ENCODE data around the gene NAXE. TPM values are rescaled to one million over a fixed set of nuclear protein-coding genes. Genes with fewer than 3 reads are reported as not detected.
A peak's percentile ranks its signal among the peaks of the same experiment; 100 is the strongest.
"Not testable (repeated sequence)": the region's sequence is repeated elsewhere in the genome, so short reads cannot be mapped to it uniquely, and the experiment has no call there.

Gene NAXE
- total RNA-seq, 4 donors from 2014 or later: 42.7 to 80.8 (median 63.3) TPM

DNA sequence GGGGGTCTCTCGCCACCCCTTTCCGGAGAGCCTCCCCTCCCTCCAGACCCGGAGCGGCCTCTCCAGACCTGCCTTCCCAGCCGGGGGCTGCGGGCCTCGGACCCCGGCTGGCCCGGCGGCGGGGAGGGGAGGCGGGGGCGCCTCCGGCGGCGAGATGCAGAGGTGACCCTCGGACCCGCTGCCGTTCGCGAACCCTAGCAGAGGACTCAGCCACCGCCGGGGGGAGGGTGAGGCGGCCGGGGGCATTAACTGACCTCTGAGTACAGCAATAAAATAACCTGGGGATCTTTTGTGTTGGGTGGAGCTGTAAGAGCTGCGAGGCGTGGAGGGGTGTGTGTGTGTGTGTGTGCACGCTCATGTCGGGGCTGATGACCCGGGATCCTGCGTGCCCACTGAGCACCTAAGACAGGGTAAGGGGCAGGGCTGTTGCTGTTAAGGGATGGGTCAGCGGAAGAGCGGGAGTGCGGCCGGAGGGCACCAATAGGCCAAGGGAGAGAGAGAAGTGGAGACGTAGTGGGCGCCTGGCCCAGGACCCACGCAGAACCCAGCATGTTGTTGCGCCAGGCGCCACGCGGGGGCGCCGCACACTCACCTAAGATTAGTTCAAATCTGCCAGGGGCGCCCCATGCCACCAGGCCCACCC is 34.0 kb downstream of the NAXE start:
- TF ChIP-seq POLR2AphosphoS5 (IDR thresholded peaks at IDR 0.05) (no peak), POLR2A (IDR thresholded peaks at IDR 0.05) (no peak), EP300 (IDR thresholded peaks at IDR 0.05) (no peak), CTCF (IDR thresholded peaks at IDR 0.05) (peak; percentile 65 to 81)
- H3K27me3 ChIP-seq: peaks cover 82% of the 10 kb centered on the region
- no peak for DNase-seq (ENCODE audit: low spot score in 2 of 2)
- peak overlapping the region; percentile 42 for H3K4me3 ChIP-seq
- H3K9me3 ChIP-seq: no peaks in the 10 kb centered on the region
- WGBS: 2% methylated on average over 29 of the region's 45 CpGs
- no peak overlapping the region for H3K27ac ChIP-seq
- peaks cover 21% of the 10 kb centered on the region for H3K4me1 ChIP-seq
- H3K36me3 ChIP-seq: no peaks in the 10 kb centered on the region

DNA sequence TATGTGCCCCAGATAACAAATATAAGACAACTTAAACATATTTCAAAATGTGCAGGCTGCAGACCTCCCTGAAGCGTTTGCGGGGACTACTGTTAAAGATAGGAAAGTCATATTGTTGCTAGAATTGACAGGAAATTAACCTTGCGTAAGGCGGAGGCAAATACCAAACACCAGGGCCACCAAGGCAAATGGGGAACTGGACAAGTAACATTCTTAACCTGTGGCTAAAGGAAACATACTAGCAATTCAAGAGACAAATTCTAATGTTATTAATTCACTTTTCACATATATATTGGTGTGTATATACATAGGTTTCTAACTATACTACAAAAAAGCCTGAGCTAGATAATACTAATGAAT is 34.5 kb downstream of the NAXE start:
- H3K27ac ChIP-seq: no peak overlapping the region
- H3K9me3 ChIP-seq: no peaks in the 10 kb centered on the region
- H3K27me3 ChIP-seq: peaks cover 82% of the 10 kb centered on the region
- no peak overlapping the region for H3K4me3 ChIP-seq
- 48% methylated on average over 4 of the region's 4 CpGs for WGBS
- no peak for TF ChIP-seq EP300 (IDR thresholded peaks at IDR 0.05)
- no peak for TF ChIP-seq POLR2A (IDR thresholded peaks at IDR 0.05)
- no peak for TF ChIP-seq CTCF (IDR thresholded peaks at IDR 0.05)
- no peak for TF ChIP-seq POLR2AphosphoS5 (IDR thresholded peaks at IDR 0.05)
- peaks cover 21% of the 10 kb centered on the region for H3K4me1 ChIP-seq
- no peaks in the 10 kb centered on the region for H3K36me3 ChIP-seq
- no peak for DNase-seq (ENCODE audit: low spot score in 2 of 2)

GRCh38 chr1:156627313-156627880 is 35.8 kb downstream of the NAXE start:
- WGBS: 93% methylated on average over 2 of the region's 2 CpGs
- DNase-seq (ENCODE audit: low spot score in 2 of 2): no peak
- H3K4me3 ChIP-seq: no peak overlapping the region
- H3K4me1 ChIP-seq: peaks cover 21% of the 10 kb centered on the region
- H3K36me3 ChIP-seq: no peaks in the 10 kb centered on the region
- H3K27me3 ChIP-seq: peaks cover 81% of the 10 kb centered on the region
- H3K27ac ChIP-seq: no peak overlapping the region
- no peak for TF ChIP-seq POLR2AphosphoS5 (IDR thresholded peaks at IDR 0.05)
- TF ChIP-seq CTCF (IDR thresholded peaks at IDR 0.05): peak; percentile 35 to 60
- H3K9me3 ChIP-seq: no peaks in the 10 kb centered on the region

DNA sequence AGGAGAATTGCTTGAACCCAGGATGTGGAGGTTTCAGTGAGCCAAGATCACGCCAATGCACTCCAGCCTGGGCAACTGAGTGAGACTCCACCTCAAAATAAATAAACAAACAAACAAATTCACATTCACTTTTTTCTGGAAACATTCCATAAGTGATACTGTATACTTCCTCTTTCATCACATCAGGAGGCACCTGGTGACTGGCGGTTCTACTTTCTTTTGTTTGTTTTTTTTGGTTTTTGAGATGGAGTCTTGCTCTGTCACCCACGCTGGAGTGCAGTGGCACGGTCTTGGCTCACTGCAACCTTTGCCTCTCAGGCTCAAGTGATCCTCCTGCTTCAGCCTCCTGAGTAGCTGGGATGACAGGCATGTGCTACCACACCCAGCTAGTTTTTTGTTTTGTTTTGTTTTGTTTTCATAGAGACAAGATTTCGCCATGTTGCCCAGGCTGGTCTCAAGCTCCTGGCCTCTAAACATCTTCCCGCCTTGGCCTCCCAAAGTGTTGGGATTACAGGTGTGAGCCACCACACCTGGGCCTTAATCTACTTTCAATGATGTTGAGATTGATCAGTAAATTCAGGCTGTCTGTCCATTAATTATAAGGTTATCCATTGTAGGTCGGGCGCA is 38.4 kb downstream of the NAXE start:
- Histone ChIP-seq H3K4me3 (no peak overlapping the region), H3K9me3 (no peaks in the 10 kb centered on the region), H3K4me1 (peaks cover 8% of the 10 kb centered on the region), H3K27ac (no peak overlapping the region), H3K27me3 (peaks cover 70% of the 10 kb centered on the region), H3K36me3 (no peaks in the 10 kb centered on the region)
- WGBS: 79% methylated on average over 8 of the region's 8 CpGs
- no peak for TF ChIP-seq CTCF (IDR thresholded peaks at IDR 0.05)
- no peak for TF ChIP-seq EP300 (IDR thresholded peaks at IDR 0.05)
- no peak for TF ChIP-seq POLR2AphosphoS5 (IDR thresholded peaks at IDR 0.05)
- TF ChIP-seq POLR2A (IDR thresholded peaks at IDR 0.05): no peak
- no peak for DNase-seq (ENCODE audit: low spot score in 2 of 2)

DNA sequence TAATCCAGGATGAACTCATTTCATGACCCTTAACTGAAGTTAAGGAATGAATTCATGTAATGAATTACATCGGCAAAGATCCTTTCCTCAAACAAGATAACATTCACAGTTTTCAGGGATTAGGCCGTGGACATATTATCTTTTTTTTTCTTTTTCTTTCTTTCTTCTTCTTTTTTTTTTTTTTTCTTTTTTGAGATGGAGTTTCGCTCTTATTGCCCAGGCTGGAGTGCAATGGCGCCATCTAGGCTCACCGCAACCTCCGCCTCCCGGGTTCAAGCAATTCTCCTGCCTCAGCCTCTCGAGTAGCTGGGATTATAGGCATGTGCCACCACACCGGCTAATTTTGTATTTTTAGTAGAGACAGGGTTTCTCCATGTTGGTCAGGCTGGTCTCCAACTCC is 39.6 kb downstream of the NAXE start:
- not testable (repeated sequence) for H3K4me3 ChIP-seq; DNase-seq (ENCODE audit: low spot score in 2 of 2); H3K4me1 ChIP-seq; H3K36me3 ChIP-seq; H3K27ac ChIP-seq; H3K9me3 ChIP-seq
- WGBS: 57% methylated on average over 9 of the region's 9 CpGs
- H3K27me3 ChIP-seq: peaks cover 68% of the 10 kb centered on the region

Measured in suprapubic skin (tissue), 4 donors.